SU-DHL-6 (cell line): ENCODE data around the gene DIP2C.

Source experiments
- H2AFZ ChIP-seq: fragments of 200-600 bp; sonication (generic); 2 replicates; pipeline ENCODE4 v1.6.1; 2014; ENCODE audit warnings: low read depth, mild to moderate bottlenecking, moderate library complexity, mixed read lengths, antibody characterized with exemption, low read length; ENCODE audit not compliant: severe bottlenecking
- H3F3A ChIP-seq: fragments of 200-600 bp; shearing (Covaris generic); 2 replicates; pipeline ENCODE4 v1.6.0; 2016; ENCODE audit warnings: antibody characterized with exemption, mild to moderate bottlenecking; ENCODE audit not compliant: insufficient read depth
- H3K27ac ChIP-seq: fragments of 200-600 bp; sonication (generic); 2 replicates; pipeline ENCODE4 v1.5.1; 2016; ENCODE audit warnings: low read depth, mild to moderate bottlenecking, low read length, moderate library complexity, mixed read lengths
- H3K27me3 ChIP-seq: fragments of 200-600 bp; sonication (generic), shearing (Covaris generic); 2 replicates; pipeline ENCODE4 v1.6.0; 2014; ENCODE audit warnings: mild to moderate bottlenecking, low read length
- H3K36me3 ChIP-seq: fragments of 200-600 bp; sonication (generic); 2 replicates; pipeline ENCODE4 v1.6.1; 2014; ENCODE audit warnings: mild to moderate bottlenecking, low read length, mixed read lengths
- H3K4me2 ChIP-seq: fragments of 300-600, 200-600 bp; shearing (Covaris generic), sonication (generic); 2 replicates; pipeline ENCODE4 v1.6.0; 2014; ENCODE audit warnings: low read length, low read depth, mild to moderate bottlenecking; ENCODE audit not compliant: poor library complexity, severe bottlenecking
- H3K4me3 ChIP-seq: fragments of 200-600 bp; sonication (generic); 2 replicates; pipeline ENCODE4 v1.5.1; 2014; ENCODE audit warnings: antibody characterized with exemption, low read length, mild to moderate bottlenecking, mixed read lengths; ENCODE audit not compliant: insufficient read depth, poor library complexity, severe bottlenecking
- H3K79me2 ChIP-seq: fragments of 200-600 bp; sonication (generic); 2 replicates; pipeline ENCODE4 v1.6.1; 2014; ENCODE audit warnings: mild to moderate bottlenecking, low read length, moderate library complexity; ENCODE audit not compliant: insufficient read depth
- H3K9ac ChIP-seq: fragments of 200-600 bp; sonication (generic); 2 replicates; pipeline ENCODE4 v1.7.0; 2014; ENCODE audit warnings: mild to moderate bottlenecking, low read length
- H3K9me2 ChIP-seq: fragments of 200-600 bp; sonication (generic); replicated peaks from 2 replicates; pipeline ENCODE4 v1.6.1; 2014; ENCODE audit warnings: low read length; ENCODE audit not compliant: insufficient read depth
- H3K9me3 ChIP-seq: fragments of 200-600 bp; sonication (generic); 2 replicates; pipeline ENCODE4 v1.6.1; 2014; ENCODE audit warnings: low read length, mixed read lengths; ENCODE audit not compliant: insufficient read depth
- H4K20me1 ChIP-seq: fragments of 200-600 bp; sonication (generic); 2 replicates; pipeline ENCODE4 v1.6.1; 2014; ENCODE audit warnings: low read depth, mild to moderate bottlenecking, antibody characterized with exemption, low read length, moderate library complexity, mixed read lengths
- CTCF ChIP-seq: fragments of 200-600 bp; sonication (generic); IDR thresholded peaks from one replicate; pipeline ENCODE4 v1.5.1; 2017; ENCODE audit warnings: antibody characterized with exemption, mild to moderate bottlenecking, low read length, moderate library complexity; ENCODE audit not compliant: insufficient read depth, poor library complexity, severe bottlenecking
- EZH2phosphoT487 ChIP-seq: fragments of 200-600 bp; sonication (generic), shearing (Covaris generic); conservative IDR thresholded peaks from 2 replicates; pipeline ENCODE4 v1.6.1; 2018; ENCODE audit warnings: mild to moderate bottlenecking, antibody characterized with exemption, low read length, moderate library complexity, mixed read lengths

Gene DIP2C

GRCh38 chr10:459743-460142 is 229.7 kb downstream of the DIP2C start:
- Histone ChIP-seq H3K9me2 (no peaks in the 10 kb centered on the region), H3K27me3 (no peaks in the 10 kb centered on the region), H3K4me2 (no peak overlapping the region), H3K9me3 (no peaks in the 10 kb centered on the region), H3K36me3 (no peaks in the 10 kb centered on the region), H3F3A (no peaks in the 10 kb centered on the region), H3K79me2 (no peaks in the 10 kb centered on the region), H3K9ac (no peak overlapping the region), H2AFZ (no peak overlapping the region), H3K27ac (no peak overlapping the region), H4K20me1 (no peaks in the 10 kb centered on the region), H3K4me3 (no peak overlapping the region)
- TF ChIP-seq EZH2phosphoT487 (no peak), CTCF (no peak)

DNA sequence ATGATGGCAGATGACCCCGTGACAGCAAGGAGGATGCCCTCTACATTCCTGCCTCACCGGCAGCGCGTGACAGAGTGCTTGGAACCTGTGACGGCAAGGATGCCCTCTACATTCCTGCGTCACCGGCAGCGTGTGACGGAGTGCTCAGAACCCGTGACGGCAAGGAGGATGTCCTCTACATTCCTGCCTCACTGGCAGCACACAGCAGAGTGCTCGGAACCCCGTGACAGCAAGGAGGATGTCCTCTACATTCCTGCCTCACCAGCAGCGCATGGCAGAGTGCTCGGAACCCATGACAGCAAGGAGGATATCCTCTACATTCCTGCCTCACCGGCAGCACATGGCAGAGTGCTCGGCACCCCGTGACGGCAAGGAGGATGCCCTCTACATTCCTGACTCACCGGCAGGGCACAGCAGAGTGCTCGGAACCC is 231.0 kb downstream of the DIP2C start:
- Histone ChIP-seq H4K20me1 (no peaks in the 10 kb centered on the region), H3K27ac (no peak overlapping the region), H3F3A (no peaks in the 10 kb centered on the region), H3K27me3 (no peaks in the 10 kb centered on the region), H3K36me3 (no peaks in the 10 kb centered on the region), H3K9me3 (no peaks in the 10 kb centered on the region), H3K4me3 (no peak overlapping the region), H2AFZ (no peak overlapping the region), H3K4me2 (no peak overlapping the region), H3K79me2 (no peaks in the 10 kb centered on the region), H3K9me2 (no peaks in the 10 kb centered on the region), H3K9ac (no peak overlapping the region)
- TF ChIP-seq EZH2phosphoT487, result no peak
- no peak for TF ChIP-seq CTCF

GRCh38 chr10:456486-456885 is 233.0 kb downstream of the DIP2C start:
- no peak overlapping the region for H3K4me3 ChIP-seq
- no peak overlapping the region for H2AFZ ChIP-seq
- TF ChIP-seq CTCF (no peak), EZH2phosphoT487 (no peak)
- peaks cover 4% of the 10 kb centered on the region for H3F3A ChIP-seq
- H3K36me3 ChIP-seq, result no peaks in the 10 kb centered on the region
- no peaks in the 10 kb centered on the region for H3K27me3 ChIP-seq
- H3K4me2 ChIP-seq, result no peak overlapping the region
- no peaks in the 10 kb centered on the region for H3K9me2 ChIP-seq
- no peaks in the 10 kb centered on the region for H4K20me1 ChIP-seq
- 0 out of 2 replicates have a peak, but pooled peaks cover 4% of the 10 kb centered on the region for H3K79me2 ChIP-seq
- no peak overlapping the region for H3K9ac ChIP-seq
- H3K27ac ChIP-seq, result no peak overlapping the region
- no peaks in the 10 kb centered on the region for H3K9me3 ChIP-seq

- H3K27ac ChIP-seq, result no peak overlapping the region
- H3K79me2 ChIP-seq, result 0 out of 2 replicates have a peak, but pooled peaks cover 4% of the 10 kb centered on the region
- H3K36me3 ChIP-seq, result no peaks in the 10 kb centered on the region
- no peaks in the 10 kb centered on the region for H3K9me2 ChIP-seq
- H3K4me3 ChIP-seq, result no peak overlapping the region
- no peaks in the 10 kb centered on the region for H3K9me3 ChIP-seq
- H3F3A ChIP-seq, result peaks cover 16% of the 10 kb centered on the region
- no peak overlapping the region for H2AFZ ChIP-seq
- no peaks in the 10 kb centered on the region for H3K27me3 ChIP-seq
- TF ChIP-seq CTCF (no peak), EZH2phosphoT487 (no peak)
- H4K20me1 ChIP-seq, result no peaks in the 10 kb centered on the region
- no peak overlapping the region for H3K9ac ChIP-seq
- no peak overlapping the region for H3K4me2 ChIP-seq
Measured at GRCh38 chr10:454860-455259, 234.6 kb downstream of the DIP2C start.
